ENCODE measurements around the gene OR2T27.
"Not testable (repeated sequence)": the region's sequence is repeated elsewhere in the genome, so short reads cannot be mapped to it uniquely, and the experiment has no call there.

GRCh38 chr1:248648770-248649536, 6.4 kb downstream of the OR2T27 start:
- TF ChIP-seq POLR2A, CTCF (IDR thresholded peaks at IDR 0.05): not testable (repeated sequence)
